ENCODE measurements around the gene ZNF791. TPM values are rescaled to one million over a fixed set of nuclear protein-coding genes. Genes with fewer than 3 reads are reported as not detected.
A peak's percentile ranks its signal among the peaks of the same experiment; 100 is the strongest.

The ZNF791 gene
- total and polyA plus RNA-seq, 2 of the 13 experiments (the other 11 are each of a cell fraction or from before 2014, with no cell fraction given): 12.8 to 17.4 TPM

GRCh38 chr19:12669270-12670158, 58.8 kb downstream of the ZNF791 start (continued):
- TF ChIP-seq ZNF558 (CRISPR knock-in tag; IDR thresholded peaks at IDR 0.05; ENCODE audit: borderline replicate concordance) (peak; percentile 81; the same call in 1 of the 2 replicates), MAFG (CRISPR knock-in tag; IDR thresholded peaks at IDR 0.05) (no peak), ZNF652 (CRISPR knock-in tag; IDR thresholded peaks at IDR 0.05; ENCODE audit: borderline replicate concordance, low read depth) (no peak), TEAD2 (CRISPR knock-in tag; IDR thresholded peaks at IDR 0.05) (no peak), PCBP1 (IDR thresholded peaks at IDR 0.05; ENCODE audit: borderline replicate concordance, low read depth, low read length) (0 out of 2 replicates have a peak, but pooled peaks have one; percentile 35), AHDC1 (CRISPR knock-in tag; IDR thresholded peaks at IDR 0.05; ENCODE audit: borderline replicate concordance) (no peak), FOXA3 (CRISPR knock-in tag; IDR thresholded peaks at IDR 0.05) (peak; percentile 58), NFRKB (IDR thresholded peaks at IDR 0.05) (no peak), SAFB2 (CRISPR knock-in tag; IDR thresholded peaks at IDR 0.05; ENCODE audit: borderline replicate concordance, low read depth) (no peak), HNRNPK (IDR thresholded peaks at IDR 0.05; ENCODE audit: low read depth, low read length, poor library complexity, severe bottlenecking) (no peak), KLF9 (CRISPR knock-in tag; IDR thresholded peaks at IDR 0.05; ENCODE audit: low read depth) (peak; percentile 22; the same call in 1 of the 2 replicates), YEATS2 (CRISPR knock-in tag; IDR thresholded peaks at IDR 0.05; ENCODE audit: borderline replicate concordance) (peak; percentile 89), ARID2 (CRISPR knock-in tag; IDR thresholded peaks at IDR 0.05; ENCODE audit: borderline replicate concordance) (no peak), HOXA3 (CRISPR knock-in tag; IDR thresholded peaks at IDR 0.05) (peak; percentile 74; the same call in 1 of the 2 replicates), ZNF605 (CRISPR knock-in tag; IDR thresholded peaks at IDR 0.05) (0 out of 2 replicates have a peak, but pooled peaks have one; percentile 2), ISL2 (CRISPR knock-in tag; IDR thresholded peaks at IDR 0.05) (no peak), ZNF678 (CRISPR knock-in tag; IDR thresholded peaks at IDR 0.05) (no peak), RERE (CRISPR knock-in tag; IDR thresholded peaks at IDR 0.05; ENCODE audit: low read depth) (no peak), ZBTB7A (CRISPR knock-in tag; IDR thresholded peaks at IDR 0.05) (peak; percentile 14; the same call in 1 of the 2 replicates)
